Measurements from ENCODE around the gene ADM5.
A peak's percentile ranks its signal among the peaks of the same experiment; 100 is the strongest.
"Not testable (repeated sequence)": the region's sequence is repeated elsewhere in the genome, so short reads cannot be mapped to it uniquely, and the experiment has no call there.

ADM5 gene

GRCh38 chr19:49699364-49699763 lies 10.0 kb downstream of the ADM5 start:
- no peak for DNase-seq

GRCh38 chr19:49700563-49700962 lies 11.2 kb downstream of the ADM5 start:
- no peak for DNase-seq

- no peak for DNase-seq
Measured at GRCh38 chr19:49701271-49701786, 11.9 kb downstream of the ADM5 start.

GRCh38 chr19:49704888-49705642 lies 15.7 kb downstream of the ADM5 start:
- DNase-seq: no peak

- DNase-seq: no peak
Measured at GRCh38 chr19:49705919-49706318, 16.5 kb downstream of the ADM5 start.

GRCh38 chr19:49710372-49710951 lies 21.1 kb downstream of the ADM5 start:
- DNase-seq: no peak

- DNase-seq: no peak
Measured at GRCh38 chr19:49712397-49712859, 23.0 kb downstream of the ADM5 start.

- DNase-seq: no peak
Measured at GRCh38 chr19:49713236-49713845, 23.9 kb downstream of the ADM5 start.

GRCh38 chr19:49716154-49716553 lies 26.8 kb downstream of the ADM5 start:
- DNase-seq: no peak

- DNase-seq: no peak
Measured at GRCh38 chr19:49718511-49718910, 29.1 kb downstream of the ADM5 start.

GRCh38 chr19:49718991-49719390 lies 29.6 kb downstream of the ADM5 start:
- no peak for DNase-seq

GRCh38 chr19:49719420-49719819 lies 30.0 kb downstream of the ADM5 start:
- not testable (repeated sequence) for DNase-seq

GRCh38 chr19:49727217-49728030 lies 38.0 kb downstream of the ADM5 start:
- peak in 11 of 51 donors; percentile 1 to 17 (median 6) for DNase-seq

GRCh38 chr19:49730166-49730565 lies 40.8 kb downstream of the ADM5 start:
- no peak for DNase-seq

GRCh38 chr19:49738268-49738667 lies 48.9 kb downstream of the ADM5 start:
- DNase-seq: no peak

- DNase-seq: no peak
Measured at GRCh38 chr19:49739098-49739497, 49.7 kb downstream of the ADM5 start.

- no peak for DNase-seq
Measured at GRCh38 chr19:49739933-49740332, 50.5 kb downstream of the ADM5 start.
